ENCODE measurements around the gene OR9Q1.
A peak's percentile ranks its signal among the peaks of the same experiment; 100 is the strongest.

Gene OR9Q1

DNA sequence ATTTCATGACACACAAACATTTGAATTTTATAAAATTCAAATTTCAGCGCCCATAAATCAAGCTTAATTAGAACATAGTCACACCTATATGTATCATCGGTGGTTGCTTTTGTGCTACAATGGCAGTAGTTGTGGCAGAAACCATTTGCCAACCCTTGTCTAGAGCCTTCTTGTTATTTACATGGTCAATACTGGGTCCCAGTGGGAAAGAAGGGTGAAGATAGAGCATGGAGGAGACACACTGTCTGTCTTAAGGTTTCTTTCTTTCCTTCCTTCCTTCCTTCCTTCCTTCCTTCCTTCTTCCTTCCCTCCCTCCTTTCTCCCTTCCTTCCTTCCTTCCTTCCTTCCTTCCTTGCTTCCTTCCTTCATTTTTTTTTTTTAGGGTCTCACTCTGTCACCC is 10.8 kb downstream of the OR9Q1 start:
- DNase-seq = no peak

DNA sequence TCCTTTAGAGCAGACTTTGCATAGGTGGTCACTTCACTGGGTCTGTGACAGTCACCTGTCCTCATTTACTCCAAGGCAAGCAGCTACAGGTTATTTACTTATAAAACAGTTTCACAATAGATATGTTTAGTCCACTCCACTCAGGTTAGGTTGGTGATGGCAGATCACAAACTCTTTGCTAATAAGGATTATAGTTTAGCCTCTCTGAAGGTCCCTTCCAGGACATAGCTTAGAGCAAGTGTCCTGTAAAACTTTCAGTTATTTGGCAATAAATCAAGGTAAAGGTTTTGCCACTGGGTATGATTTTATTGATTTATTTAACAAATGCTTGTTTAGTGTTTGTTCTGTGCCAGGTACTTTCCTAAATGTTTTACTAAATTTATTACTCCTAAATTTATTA is 15.9 kb downstream of the OR9Q1 start:
- DNase-seq = no peak

DNA sequence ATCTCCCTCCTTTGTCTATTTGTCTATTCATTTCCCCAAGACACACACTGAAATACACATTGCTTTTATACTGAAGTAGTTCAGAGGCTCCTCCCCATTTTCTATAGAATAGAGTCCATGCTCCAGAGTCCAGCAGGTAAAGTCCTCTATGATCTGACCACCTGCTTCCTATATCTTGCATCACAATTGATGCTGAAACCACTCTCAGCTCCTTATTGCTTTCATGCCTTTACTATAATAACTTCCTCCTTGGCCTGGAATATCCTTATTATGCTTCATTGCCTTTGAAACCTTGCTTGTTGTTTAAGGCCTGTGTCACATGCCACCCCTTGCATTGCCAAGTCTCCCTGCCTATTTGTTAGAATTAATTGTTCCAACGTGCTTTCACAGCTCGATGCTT is 19.7 kb downstream of the OR9Q1 start:
- no peak for DNase-seq

DNA sequence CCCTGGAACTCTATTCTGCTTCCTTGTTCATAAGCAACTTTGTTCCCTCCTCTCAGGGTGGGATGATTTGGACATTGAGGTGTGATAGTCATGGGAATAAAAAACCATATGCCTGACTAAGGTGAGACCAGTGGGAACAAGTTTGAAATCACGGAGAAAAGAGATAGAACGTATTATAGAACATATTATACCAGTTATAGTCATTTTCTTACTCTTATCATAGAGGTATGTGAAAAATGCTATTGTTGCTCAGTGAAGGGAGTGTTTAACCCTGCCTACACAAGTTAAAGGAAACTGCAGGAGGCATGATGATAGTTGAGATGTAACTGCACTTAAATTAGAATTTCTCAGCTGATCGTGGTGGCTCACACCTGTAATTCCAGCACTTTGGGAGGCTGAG is 22.6 kb downstream of the OR9Q1 start:
- no peak for DNase-seq

DNA sequence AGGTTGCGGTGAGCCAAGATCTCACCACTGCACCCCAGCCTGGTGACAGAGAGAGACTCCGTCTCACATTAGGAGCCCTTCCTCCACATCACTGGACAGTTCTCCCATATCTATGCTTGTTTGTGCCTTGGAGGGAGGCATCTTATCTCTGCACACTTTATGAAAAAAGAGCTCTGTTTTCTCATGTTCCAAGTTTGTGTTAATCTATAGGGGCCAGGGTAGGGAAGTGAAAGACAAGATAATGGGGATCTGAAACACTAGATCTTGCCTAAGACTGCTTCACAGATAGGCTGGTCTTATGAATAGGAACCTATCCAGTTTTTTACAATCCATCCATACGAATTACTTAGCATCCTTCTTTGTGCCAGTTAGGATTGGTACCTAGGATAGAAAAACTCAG is 24.1 kb downstream of the OR9Q1 start:
- DNase-seq = no peak

DNA sequence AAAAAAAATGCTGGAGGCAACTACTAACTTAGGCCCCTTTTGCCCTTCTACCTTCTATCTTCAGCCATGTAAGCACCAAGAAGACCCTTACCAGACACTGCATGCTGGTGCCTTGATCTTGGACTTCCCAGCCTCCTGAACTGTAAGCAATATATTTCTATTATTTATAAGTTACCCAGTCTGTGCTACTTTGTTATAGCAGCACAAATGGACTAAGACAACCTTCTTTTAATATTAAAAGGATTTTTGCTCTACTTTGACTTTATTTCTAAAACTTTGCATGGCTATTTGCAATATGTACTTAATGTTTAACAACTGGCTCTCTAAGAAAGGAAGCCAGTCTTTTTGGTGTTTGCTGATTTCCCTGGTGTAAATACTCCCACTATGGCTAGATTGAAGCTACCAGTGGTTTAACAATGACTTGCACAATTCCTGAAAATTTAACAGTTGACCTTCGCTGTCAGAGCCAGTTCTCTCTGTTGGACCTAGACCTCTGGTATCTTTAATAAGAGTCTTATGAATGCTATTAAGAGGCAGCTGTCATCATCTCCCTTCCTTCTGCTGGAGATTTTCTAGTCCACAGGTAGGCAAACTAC is 32.2 kb downstream of the OR9Q1 start:
- DNase-seq = no peak

DNA sequence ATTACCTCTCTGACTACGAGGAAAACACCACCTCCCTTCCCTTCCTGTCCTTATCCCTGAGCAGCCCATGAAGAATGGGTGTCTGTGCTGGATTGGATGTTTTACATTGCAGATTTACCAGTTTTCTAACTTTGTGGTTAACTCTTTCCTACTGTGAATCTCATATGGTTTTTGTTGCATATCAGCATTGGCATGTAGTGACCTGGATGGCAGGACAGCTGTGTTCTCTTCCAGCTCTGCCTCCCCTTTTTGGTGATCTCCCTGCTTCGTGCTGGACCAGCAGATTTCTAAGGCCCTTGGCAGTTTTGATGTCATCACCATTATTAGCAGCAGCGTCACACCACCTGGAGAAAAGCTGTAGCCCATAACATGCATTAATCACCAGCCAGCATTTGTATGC is 33.8 kb downstream of the OR9Q1 start:
- no peak for DNase-seq

DNA sequence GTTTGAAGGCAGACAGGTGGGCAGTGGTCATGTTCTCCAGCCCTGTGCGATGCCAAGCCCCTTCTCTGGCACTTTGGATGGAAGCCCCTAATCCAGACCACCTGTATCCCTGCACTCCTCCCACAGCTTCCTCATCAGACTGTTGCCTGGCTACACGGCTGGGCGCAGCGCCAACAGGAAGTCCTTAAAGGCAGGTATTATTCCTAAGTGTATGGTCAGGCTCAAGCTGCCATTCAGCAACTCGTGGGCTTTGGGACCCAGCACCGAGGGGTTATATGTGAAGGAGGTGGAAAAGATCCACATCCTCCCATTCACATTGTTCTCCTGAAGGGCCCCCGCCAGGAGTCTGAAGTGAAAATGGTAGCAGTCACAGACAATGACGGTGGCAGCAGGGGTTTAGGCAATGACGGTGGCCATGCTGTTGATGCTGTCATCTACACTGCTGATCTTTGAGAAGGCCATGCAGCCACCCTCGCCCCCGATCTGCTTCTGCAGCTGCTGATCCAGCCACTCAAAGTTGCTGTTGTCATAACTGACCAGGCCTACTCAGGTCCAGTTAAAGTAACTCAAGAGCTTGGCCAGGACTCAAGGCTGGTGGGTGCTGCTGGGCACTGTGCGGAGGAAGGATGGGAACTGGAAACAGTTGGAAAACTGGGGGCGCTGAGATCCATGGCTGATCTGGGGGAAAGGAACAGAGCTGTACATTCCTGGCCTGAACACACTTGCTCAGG is 34.8 kb downstream of the OR9Q1 start:
- DNase-seq = peak; percentile 84

DNA sequence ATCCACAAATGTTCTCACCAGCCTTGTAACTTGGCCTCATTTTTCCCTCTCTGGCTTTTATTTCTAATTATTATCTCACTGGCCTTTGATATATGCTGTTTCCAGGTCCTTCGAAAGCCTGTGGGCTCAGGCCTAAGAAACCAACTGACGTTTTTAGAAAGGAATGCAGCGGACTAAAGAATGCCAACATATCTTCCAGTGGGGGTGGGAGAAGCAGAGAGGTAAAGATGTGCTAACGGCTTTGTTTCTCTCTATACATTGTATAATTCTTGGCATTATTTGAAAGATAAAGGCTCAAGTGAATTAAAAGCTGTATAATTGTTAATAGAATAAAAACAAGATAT is 35.3 kb downstream of the OR9Q1 start:
- no peak for DNase-seq

DNA sequence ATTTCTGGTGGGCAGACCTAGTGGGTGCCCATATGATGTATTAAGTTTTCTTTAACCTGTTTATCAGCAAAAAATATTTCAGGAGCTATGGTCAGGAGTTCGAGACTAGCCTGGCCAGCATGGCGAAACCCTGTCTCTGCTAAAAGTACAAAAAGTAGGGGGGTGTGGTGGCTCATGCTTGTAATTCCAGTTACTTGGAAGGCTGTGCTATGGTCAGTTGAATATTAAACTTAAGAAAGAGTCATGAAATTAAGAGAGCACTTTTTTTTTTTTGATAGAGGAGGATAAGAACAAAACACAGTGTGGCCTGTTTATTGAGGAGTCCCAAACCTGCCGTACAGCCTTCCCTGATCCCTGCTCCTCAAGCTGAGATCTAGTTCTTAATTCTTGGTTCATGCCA is 36.9 kb downstream of the OR9Q1 start:
- DNase-seq = no peak

DNA sequence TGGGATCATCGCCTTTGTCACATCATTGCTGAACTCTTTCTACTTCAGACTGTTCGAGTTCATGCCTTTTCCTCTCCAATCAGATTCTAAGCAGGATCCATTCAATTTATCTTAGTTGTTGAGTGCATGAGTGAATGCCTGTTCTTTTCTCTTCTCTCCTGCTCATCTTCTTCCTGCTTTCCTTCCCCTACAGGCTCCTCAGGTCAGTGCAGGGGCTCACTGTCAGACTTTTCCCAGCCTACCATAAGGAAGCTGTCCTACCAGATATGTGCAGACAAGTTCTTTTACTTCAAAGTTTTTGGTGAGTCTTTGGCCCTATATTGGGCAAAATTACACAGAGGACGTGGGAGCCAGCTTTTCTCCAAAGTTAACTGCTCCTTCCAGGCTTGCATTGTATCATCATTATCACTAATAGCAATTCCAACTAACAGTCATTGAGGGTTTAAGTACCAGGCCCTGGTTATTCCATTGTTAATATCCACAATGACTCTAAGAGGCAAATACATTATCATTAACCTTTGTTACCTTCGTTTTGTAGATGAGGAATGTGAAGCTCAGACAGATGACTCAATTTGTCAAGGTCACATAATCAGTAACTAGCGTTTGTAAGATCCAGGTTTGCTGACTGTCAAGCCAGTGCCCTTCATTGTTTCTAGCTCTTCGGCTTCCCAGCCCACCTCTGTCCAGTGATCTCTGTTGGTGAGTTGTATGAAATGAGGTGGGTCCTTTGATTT is 37.4 kb downstream of the OR9Q1 start:
- DNase-seq = no peak

DNA sequence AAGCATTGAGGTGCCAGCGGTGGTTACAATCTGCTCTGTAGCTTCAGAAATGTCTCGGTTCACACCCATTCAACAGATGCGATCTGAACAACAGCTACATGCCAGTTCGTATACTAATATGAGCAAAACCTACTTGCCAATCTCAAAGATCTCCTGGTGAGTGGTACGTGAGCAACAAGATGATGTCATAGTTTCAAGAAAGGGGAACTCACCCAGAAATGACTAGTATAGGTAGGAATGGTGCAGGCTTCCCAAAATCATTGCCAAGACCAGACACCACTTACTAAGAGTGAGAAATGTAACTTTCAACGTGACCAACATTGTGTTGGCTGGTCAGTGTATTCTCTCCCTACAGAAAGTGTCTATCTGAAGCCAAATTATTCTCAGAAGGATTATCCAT is 38.1 kb downstream of the OR9Q1 start:
- no peak for DNase-seq

DNA sequence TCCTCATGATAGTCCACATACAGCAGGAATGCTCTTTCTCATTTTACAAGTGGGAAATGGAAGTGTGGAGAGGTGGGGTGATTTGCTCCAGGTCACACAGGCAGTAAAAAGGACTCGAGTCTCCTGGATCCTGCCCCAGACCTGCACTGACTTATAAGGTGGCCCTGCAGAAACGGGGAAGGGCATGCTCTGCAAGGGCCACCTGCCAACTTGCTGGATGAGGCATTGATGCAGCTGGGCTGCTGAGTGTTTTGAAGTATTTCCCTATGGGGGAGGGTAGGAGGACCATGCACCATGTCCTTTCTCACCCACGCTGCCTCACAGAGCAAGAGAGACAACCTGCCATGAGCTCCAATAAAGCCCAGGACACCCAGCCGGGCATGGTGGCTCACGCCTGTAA is 44.0 kb downstream of the OR9Q1 start:
- DNase-seq = peak; percentile 60

DNA sequence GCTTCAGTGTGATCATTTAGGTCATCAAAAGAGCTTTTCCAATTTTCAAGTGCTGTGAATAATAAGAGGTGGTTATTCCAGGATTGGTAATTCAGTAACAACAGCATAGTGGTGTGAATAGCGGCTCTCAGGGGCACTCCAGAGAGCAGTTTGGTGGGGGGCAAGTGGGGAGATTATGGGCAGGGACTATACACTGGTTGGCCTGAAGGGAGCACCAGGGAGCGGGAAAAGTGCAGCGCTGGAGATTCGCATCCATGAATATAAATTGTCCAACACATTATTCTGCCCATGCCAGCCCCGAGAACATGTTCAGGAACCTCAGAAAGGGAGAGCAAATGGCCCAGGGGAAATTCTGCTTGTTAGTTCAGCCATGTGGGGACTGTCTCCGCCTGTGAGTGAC is 45.0 kb downstream of the OR9Q1 start:
- DNase-seq = no peak

DNA sequence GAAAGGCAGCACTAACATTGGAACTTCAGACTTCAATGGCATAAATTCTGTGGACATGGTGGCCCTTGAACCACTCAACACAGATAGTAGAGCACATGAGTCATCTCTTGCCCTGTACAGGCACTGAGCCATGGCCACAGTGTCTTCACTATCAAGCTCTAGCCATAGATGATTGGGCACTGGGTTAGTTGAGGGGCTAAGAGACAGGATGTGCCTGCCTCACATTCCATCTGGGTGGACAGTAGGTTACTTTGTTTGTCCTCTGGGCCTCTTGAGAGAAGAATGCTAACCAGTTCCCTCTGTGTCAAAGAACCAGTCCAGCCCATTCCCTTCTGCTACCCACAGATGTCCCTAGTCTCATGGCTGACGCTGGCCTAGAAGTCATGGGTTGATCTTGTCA is 46.9 kb downstream of the OR9Q1 start:
- peak; percentile 56 for DNase-seq

DNA sequence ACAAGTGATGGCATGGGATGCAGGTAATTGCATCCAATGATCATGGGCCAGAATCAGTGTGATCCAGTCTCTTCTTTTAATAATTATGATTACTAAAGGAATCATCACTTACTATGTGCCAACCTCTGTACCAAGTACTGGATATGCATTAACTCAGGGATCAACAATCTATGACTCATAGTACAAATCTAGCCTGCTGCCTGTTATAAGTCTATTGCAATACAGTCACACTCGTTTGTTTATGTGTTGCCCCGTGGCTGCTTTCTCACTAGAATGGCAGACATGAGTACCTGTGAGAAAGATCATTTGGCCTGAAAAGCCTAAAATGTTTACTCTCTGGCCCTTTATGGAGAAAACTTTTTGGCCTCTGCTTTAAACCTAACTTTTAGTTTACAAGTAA is 52.1 kb downstream of the OR9Q1 start:
- DNase-seq = peak; percentile 51

DNA sequence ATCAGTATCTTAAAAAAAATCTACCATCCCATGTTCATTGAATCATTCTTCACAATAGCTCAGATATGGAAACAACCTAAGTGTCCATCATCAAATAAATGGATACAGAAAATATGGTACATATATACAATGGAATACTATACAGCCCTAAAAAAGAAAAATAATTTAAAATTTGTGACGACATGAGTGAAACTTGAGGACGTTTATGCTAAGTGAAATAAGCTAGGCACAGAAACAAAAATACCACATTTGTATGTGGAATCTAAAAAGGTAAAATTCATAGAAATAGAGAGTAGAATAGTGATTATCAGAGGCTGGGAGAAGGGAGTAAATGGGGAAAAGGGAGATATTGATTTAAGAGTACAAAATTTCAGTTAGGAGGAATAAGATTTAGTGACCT is 62.8 kb downstream of the OR9Q1 start:
- DNase-seq = no peak

DNA sequence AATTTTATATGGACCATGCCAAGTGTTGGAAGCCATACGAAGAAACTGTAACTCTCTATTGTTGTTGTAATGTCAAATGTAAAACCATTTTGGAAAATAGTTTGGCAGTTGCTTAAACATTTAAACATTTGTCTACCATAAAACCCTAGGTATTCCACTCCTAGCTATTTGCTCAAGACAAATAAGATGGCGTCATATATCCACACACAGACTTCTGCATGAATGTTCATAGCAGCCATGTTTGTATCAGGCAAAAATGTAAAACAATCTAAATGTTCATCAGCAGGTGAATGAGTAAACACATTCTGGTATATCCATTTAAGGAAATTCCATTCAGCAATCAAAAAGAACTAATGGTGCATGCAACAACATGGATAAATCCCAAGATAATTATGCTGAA is 73.8 kb downstream of the OR9Q1 start:
- peak; percentile 5 for DNase-seq

DNA sequence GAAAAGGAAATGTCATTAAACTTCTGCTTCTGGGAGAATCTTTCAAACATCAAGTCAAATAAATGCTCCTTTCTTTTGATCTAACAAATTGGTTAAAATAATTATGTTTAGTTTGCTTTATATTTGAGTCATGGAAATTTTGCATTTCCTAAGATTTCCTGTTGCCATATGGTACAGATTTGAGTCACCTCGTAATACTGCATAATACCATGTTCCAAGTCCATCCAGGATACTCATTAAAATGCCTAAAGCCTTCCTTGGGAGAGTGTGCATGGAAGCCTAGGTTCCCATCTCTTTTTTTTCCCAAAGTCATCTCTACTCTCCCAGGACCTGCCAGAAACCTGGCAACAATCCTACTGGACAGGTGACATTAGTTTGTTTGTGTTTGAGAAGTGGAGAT is 97.4 kb downstream of the OR9Q1 start:
- no peak for DNase-seq

DNA sequence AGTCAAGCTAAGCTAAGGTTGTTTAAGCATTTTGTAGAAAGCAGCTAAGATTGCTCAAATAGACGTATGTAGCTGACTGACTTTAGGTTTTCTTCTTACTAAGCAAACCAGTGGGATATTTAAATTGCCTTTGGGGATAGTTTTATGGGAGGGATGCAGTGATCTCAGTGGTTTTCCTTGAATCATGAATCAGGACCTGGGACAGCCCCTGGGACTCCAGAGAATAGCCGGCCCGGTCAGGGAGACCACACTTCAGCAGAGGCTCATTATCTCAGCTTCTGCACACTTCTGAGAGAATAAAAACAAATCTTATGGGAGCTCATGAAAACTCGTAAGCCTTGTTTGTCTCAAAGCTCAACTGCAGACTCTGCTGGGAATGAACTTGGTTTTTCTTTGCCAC is 101.8 kb downstream of the OR9Q1 start, which contains the start of gene OR9I1:
Gene OR9I1, minus strand, starts transcription at position 62 of the 400 bp plus-strand sequence. CDS start 6,086 bp downstream, outside the sequence.
- no peak for DNase-seq

DNA sequence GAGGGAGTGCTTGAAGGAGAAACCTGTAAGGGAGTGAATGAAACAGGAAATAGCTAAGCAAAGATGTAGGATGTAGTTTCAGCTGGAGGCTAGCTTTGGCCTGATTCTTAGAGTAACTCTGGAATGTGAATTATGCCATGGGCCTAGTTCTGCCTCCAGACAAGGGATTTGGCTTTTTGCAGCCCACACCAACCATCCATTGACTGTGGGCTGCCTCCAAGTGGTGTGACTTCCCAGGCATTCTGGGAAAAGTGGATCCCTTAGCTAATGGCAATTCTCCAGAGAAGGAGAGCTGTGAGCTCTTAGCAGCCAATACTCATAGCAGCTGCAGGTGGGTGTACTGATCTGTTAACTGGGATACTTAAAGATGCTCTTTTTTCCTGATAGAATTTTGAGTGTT is 103.7 kb downstream of the OR9Q1 start:
- no peak for DNase-seq

DNA sequence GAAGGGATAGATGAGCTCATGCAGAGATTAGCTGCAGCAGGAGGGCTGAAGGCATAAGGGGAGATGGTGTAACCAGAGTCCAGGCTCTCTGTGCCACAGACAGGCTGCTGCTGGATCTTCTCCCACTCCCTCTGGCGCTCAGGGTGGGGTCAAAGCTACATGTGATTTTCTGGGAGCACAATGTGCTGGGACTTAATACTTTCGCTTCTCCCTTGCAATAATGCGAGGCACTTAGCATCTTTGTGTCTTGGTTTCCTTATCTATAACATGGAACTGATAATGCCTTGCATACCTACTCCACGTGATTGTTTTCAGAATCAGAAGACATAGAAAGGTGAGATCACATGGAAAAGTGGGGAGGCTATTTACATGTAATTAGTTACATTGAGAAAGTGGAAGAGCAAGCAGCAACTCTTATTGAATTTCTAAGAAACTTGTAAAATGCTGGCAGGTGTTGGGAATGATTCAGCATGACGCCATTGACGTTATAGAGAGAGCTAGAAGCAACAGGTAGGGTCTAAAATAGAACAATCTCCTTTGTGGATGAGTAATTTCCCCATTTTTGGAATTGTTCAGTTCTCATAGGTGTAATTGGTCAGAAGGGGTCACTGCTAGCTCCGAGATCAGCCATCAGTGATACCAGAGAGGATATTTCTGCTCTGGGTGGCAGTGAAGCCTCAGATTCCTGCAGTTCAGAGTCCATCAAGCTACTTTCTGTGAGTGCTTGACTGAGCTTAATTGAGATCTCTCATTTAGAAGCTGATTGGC is 109.8 kb downstream of the OR9Q1 start:
- DNase-seq = no peak

DNA sequence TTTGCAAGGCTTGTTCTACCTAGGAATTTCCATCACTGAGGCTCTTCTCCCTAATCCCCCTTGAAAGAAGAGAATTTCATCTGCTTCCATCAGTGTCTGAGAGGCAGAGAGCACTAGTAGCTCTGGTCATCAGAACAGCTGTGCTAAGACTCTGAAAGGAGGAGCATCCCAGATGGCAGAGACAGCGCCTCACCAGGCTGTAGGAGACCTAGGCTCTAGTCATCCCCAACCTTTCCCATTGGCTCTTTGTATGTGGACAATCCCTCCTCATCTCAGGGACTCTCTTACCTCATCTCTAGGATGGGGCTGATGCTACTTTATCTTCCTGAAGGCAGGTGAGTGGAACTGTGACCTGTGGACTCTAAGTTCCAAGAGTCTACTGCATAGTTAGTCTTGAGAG is 110.5 kb downstream of the OR9Q1 start:
- no peak for DNase-seq

DNA sequence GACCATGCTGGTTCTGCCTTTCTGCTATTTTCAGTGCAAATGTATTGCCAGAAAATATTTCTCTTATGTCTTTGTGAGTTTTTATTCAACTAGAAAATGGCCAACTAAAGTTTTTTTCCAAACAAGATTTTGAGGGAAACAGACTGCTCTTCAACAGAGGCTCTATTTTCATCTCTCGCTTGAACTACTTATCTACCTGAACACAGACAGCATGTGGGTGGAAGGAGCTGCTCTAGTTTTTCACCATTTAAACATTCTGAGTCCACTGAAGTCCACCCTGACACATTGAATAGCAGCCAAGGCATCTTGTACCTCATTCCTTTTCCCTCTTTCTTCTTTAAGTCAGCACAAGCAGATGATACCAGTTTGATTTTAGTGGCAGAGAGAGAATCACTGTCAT is 111.5 kb downstream of the OR9Q1 start:
- no peak for DNase-seq
